HepG2 (cell line): ENCODE results near the gene FKBP8. TPM values are rescaled to one million over a fixed set of nuclear protein-coding genes. Genes with fewer than 3 reads are reported as not detected.

Source experiments
- ARNTL ChIP-seq: sonication (generic); formaldehyde crosslinking; IDR thresholded peaks from 2 replicates; pipeline ENCODE4 v1.4.0; 2020; ENCODE audit warnings: mild to moderate bottlenecking, missing genetic modification reagents
- CCDC6 ChIP-seq: sonication (generic); formaldehyde crosslinking; IDR thresholded peaks from 2 replicates; pipeline ENCODE4 v1.8.1; 2022; ENCODE audit warnings: mild to moderate bottlenecking, missing genetic modification reagents, moderate library complexity
- HIVEP1 ChIP-seq: sonication (generic); formaldehyde crosslinking; IDR thresholded peaks from 2 replicates; pipeline ENCODE4 v1.4.0; 2020; ENCODE audit warnings: mild to moderate bottlenecking, missing genetic modification reagents
- IKZF1 ChIP-seq: fragments of 450-650 bp; IDR thresholded peaks from 2 replicates; pipeline ENCODE4 v1.7.1; 2016
- SAFB2 ChIP-seq: sonication (generic); formaldehyde crosslinking; IDR thresholded peaks from 2 replicates; pipeline ENCODE4 v1.5.1; 2020; ENCODE audit warnings: missing genetic modification reagents, low read depth, mild to moderate bottlenecking, borderline replicate concordance
- SAP130 ChIP-seq: IDR thresholded peaks from 2 replicates; pipeline ENCODE4 v1.6.1; 2016; ENCODE audit warnings: low read depth
- SPEN ChIP-seq: sonication (generic); formaldehyde crosslinking; IDR thresholded peaks from 2 replicates; pipeline ENCODE4 v1.5.1; 2020; ENCODE audit warnings: low read depth, mild to moderate bottlenecking, missing genetic modification reagents
- TEAD3 ChIP-seq: optimal IDR thresholded peaks from 2 replicates; pipeline ENCODE3; 2016; ENCODE audit warnings: borderline replicate concordance
- TP53 ChIP-seq: sonication (generic); formaldehyde crosslinking; conservative IDR thresholded peaks from 2 replicates; pipeline ENCODE4 v1.4.0; 2020; ENCODE audit warnings: missing genetic modification reagents
- ZMYM3 ChIP-seq: sonication (generic); formaldehyde crosslinking; IDR thresholded peaks from 2 replicates; pipeline ENCODE4 v1.5.1; 2020; ENCODE audit warnings: mild to moderate bottlenecking, missing genetic modification reagents
- ZNF101 ChIP-seq: sonication (generic); formaldehyde crosslinking; IDR thresholded peaks from 2 replicates; pipeline ENCODE4 v1.4.0; 2020; ENCODE audit warnings: mild to moderate bottlenecking, low read depth, missing genetic modification reagents, borderline replicate concordance
- ZNF256 ChIP-seq: sonication (generic); formaldehyde crosslinking; conservative IDR thresholded peaks from 2 replicates; pipeline ENCODE4 v1.4.0; 2020; ENCODE audit warnings: missing genetic modification reagents
- ZNF546 ChIP-seq: sonication (generic); formaldehyde crosslinking; conservative IDR thresholded peaks from 2 replicates; pipeline ENCODE4 v1.8.1; 2023; ENCODE audit warnings: mild to moderate bottlenecking, missing genetic modification reagents
- ZNF567 ChIP-seq: sonication (generic); formaldehyde crosslinking; IDR thresholded peaks from 2 replicates; pipeline ENCODE4 v1.8.1; 2023; ENCODE audit warnings: mild to moderate bottlenecking, missing genetic modification reagents, borderline replicate concordance
- ZNF746 ChIP-seq: sonication (generic); formaldehyde crosslinking; IDR thresholded peaks from 2 replicates; pipeline ENCODE4 v1.8.0; 2022; ENCODE audit warnings: mild to moderate bottlenecking, missing genetic modification reagents
- ZNF747 ChIP-seq: sonication (generic); formaldehyde crosslinking; IDR thresholded peaks from 2 replicates; pipeline ENCODE4 v1.8.1; 2023; ENCODE audit warnings: missing genetic modification reagents, mild to moderate bottlenecking, borderline replicate concordance
- ZSCAN21 ChIP-seq: sonication (generic); formaldehyde crosslinking; IDR thresholded peaks from 2 replicates; pipeline ENCODE4 v1.8.0; 2022; ENCODE audit warnings: mild to moderate bottlenecking, missing genetic modification reagents, moderate library complexity, borderline replicate concordance
- polyA plus RNA-seq, 8 experiments: library from polyadenylated mRNA; depleted of rRNA in 3 of 8; stranded (reverse) in 7 of 8; unstranded in 1 of 8; fragments of >200 nt; fragmentation: Illumina TruSeq in 4 of 8; extraction: Trizol in 4 of 8; gene quantifications; 2 replicates each; pipeline versions ENCODE4 v1.2.1 to v1.2.3, GENCODE V29; 2011 to 2016; ENCODE audit warnings: low read depth in 4 of 8, missing spikeins in 1 of 8, mixed read lengths in 1 of 8; ENCODE audit not compliant: insufficient read depth in 1 of 8
- total RNA-seq, 5 experiments: library from RNA; depleted of rRNA; stranded (reverse); fragments of >200 nt; fragmentation: Illumina TruSeq; extraction: Trizol; gene quantifications; 2 replicates each; pipeline ENCODE4 v1.2.3, GENCODE V29; 2016; ENCODE audit warnings: low read depth in 1 of 5
- TF ChIP-seq, protein P1 (sequence below): sonication (generic); formaldehyde crosslinking; IDR thresholded peaks from 2 replicates; pipeline ENCODE4 v1.4.0; 2020; ENCODE audit warnings: missing genetic modification reagents, borderline replicate concordance
- TF ChIP-seq, protein P2 (sequence below): sonication (generic); formaldehyde crosslinking; IDR thresholded peaks from 2 replicates; pipeline ENCODE4 v1.9.0; 2022; ENCODE audit warnings: missing genetic modification reagents, mild to moderate bottlenecking, borderline replicate concordance

Gene FKBP8
- total and polyA plus RNA-seq, 2 of the 13 experiments (the other 11 are each of a cell fraction or from before 2014, with no cell fraction given) = 81.7 to 93.9 TPM

DNA sequence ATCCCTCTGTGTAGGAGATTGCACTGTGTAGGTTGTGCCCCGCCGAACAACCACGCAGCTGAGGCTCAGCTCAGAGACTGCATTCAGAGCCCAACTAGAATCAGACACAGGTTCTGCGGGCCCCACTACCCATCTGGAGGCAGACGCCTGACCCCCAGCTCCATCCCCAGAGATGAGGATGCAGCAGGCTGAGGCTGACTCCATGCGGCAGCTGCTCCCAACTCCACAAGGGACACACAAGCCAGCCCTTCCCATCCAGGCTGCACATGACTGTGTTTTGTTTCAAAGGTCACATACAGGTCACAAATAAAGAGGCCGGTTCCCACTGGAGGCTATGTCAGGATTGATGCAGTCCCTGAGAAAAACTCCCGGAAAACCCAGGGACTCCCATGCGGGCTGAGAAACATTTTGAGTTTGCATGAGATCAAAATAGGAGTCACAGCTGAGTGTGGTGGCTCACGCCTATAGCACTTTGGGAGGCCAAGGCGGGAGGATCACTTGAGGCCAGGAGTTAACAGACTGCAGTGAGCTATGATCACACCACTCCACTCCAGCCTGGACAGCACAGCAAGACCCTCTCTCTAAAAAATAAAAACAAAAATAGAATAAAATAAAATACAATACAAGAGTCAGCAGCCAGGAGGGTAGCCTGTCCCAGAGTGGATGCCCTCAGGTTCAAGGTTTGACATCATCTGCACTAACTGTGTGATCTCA lies 35.5 kb downstream of the FKBP8 start (continued):
- TF ChIP-seq SPEN = no peak
- no peak for TF ChIP-seq SAFB2 (CRISPR knock-in tag)
- no peak for TF ChIP-seq TP53
- TF ChIP-seq ARNTL (CRISPR knock-in tag) = no peak
- TF ChIP-seq ZNF747 (CRISPR knock-in tag) = no peak
- 0 out of 2 replicates have a peak, but pooled peaks have one; percentile 29 for TF ChIP-seq ZSCAN21
- TF ChIP-seq, protein P1, sequence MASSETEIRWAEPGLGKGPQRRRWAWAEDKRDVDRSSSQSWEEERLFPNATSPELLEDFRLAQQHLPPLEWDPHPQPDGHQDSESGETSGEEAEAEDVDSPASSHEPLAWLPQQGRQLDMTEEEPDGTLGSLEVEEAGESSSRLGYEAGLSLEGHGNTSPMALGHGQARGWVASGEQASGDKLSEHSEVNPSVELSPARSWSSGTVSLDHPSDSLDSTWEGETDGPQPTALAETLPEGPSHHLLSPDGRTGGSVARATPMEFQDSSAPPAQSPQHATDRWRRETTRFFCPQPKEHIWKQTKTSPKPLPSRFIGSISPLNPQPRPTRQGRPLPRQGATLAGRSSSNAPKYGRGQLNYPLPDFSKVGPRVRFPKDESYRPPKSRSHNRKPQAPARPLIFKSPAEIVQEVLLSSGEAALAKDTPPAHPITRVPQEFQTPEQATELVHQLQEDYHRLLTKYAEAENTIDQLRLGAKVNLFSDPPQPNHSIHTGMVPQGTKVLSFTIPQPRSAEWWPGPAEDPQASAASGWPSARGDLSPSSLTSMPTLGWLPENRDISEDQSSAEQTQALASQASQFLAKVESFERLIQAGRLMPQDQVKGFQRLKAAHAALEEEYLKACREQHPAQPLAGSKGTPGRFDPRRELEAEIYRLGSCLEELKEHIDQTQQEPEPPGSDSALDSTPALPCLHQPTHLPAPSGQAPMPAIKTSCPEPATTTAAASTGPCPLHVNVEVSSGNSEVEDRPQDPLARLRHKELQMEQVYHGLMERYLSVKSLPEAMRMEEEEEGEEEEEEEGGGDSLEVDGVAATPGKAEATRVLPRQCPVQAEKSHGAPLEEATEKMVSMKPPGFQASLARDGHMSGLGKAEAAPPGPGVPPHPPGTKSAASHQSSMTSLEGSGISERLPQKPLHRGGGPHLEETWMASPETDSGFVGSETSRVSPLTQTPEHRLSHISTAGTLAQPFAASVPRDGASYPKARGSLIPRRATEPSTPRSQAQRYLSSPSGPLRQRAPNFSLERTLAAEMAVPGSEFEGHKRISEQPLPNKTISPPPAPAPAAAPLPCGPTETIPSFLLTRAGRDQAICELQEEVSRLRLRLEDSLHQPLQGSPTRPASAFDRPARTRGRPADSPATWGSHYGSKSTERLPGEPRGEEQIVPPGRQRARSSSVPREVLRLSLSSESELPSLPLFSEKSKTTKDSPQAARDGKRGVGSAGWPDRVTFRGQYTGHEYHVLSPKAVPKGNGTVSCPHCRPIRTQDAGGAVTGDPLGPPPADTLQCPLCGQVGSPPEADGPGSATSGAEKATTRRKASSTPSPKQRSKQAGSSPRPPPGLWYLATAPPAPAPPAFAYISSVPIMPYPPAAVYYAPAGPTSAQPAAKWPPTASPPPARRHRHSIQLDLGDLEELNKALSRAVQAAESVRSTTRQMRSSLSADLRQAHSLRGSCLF (CRISPR knock-in tag) = no peak
- no peak for TF ChIP-seq ZNF546
- TF ChIP-seq IKZF1 = no peak
- no peak for TF ChIP-seq ZNF746
- peak; percentile 72 for TF ChIP-seq SAP130
- no peak for TF ChIP-seq CCDC6 (CRISPR knock-in tag)
- no peak for TF ChIP-seq ZNF567
- no peak for TF ChIP-seq ZNF101 (CRISPR knock-in tag)
- TF ChIP-seq ZMYM3 = peak; percentile 76
- TF ChIP-seq HIVEP1 (CRISPR knock-in tag) = no peak
- TF ChIP-seq, protein P2, sequence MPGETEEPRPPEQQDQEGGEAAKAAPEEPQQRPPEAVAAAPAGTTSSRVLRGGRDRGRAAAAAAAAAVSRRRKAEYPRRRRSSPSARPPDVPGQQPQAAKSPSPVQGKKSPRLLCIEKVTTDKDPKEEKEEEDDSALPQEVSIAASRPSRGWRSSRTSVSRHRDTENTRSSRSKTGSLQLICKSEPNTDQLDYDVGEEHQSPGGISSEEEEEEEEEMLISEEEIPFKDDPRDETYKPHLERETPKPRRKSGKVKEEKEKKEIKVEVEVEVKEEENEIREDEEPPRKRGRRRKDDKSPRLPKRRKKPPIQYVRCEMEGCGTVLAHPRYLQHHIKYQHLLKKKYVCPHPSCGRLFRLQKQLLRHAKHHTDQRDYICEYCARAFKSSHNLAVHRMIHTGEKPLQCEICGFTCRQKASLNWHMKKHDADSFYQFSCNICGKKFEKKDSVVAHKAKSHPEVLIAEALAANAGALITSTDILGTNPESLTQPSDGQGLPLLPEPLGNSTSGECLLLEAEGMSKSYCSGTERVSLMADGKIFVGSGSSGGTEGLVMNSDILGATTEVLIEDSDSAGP (CRISPR knock-in tag) = peak; percentile 46; the same call in 1 of the 2 replicates
- TF ChIP-seq TEAD3 (CRISPR knock-in tag) = no peak
- no peak for TF ChIP-seq ZNF256
